Sigmoid colon (tissue), 7 donors: ENCODE measurements around the gene CA12. TPM values are rescaled to one million over a fixed set of nuclear protein-coding genes. Genes with fewer than 3 reads are reported as not detected.
A peak's percentile ranks its signal among the peaks of the same experiment; 100 is the strongest.

Source experiments
- DNase-seq: peaks from one replicate; pipeline ENCODE4 v3.0.0-alpha.2; 2019
- H3K27ac ChIP-seq, 4 donors: fragments of 200-600 bp; sonication (generic); one replicate each; pipeline ENCODE4 v1.5.1; 2016 to 2019; ENCODE audit warnings: mild to moderate bottlenecking in 1 of 4
- H3K27me3 ChIP-seq, 3 donors: fragments of 200-600 bp; sonication (generic); one replicate each; pipeline ENCODE4 v1.5.1; 2019; ENCODE audit warnings: mild to moderate bottlenecking in 1 of 3
- H3K36me3 ChIP-seq, 4 donors: fragments of 200-600 bp; sonication (generic); one replicate each; pipeline ENCODE4 v1.5.1; 2016 to 2019
- H3K4me1 ChIP-seq, 4 donors: fragments of 200-600 bp; sonication (generic); one replicate each; pipeline ENCODE4 v1.5.1; 2017 to 2019
- H3K4me3 ChIP-seq, 4 donors: fragments of 200-600 bp; sonication (generic); one replicate each; pipeline ENCODE4 v1.5.1; 2017 to 2019; ENCODE audit warnings: mild to moderate bottlenecking in 2 of 4, moderate library complexity in 1 of 4
- H3K9me3 ChIP-seq, 4 donors: fragments of 200-600 bp in 3 of 4; sonication (generic) in 3 of 4; one replicate each; pipeline versions ENCODE4 v1.5.1 to v1.6.1; 2013 to 2019
- EP300 ChIP-seq, 4 donors: sonication (generic); formaldehyde crosslinking; IDR thresholded peaks; one replicate each; pipeline ENCODE4 v1.6.1; 2017; ENCODE audit warnings: antibody characterized with exemption in 4 of 4
- POLR2A ChIP-seq, 2 donors: fragments of 450-650 bp; IDR thresholded peaks; one replicate each; pipeline ENCODE4 v1.6.1; 2016; ENCODE audit warnings: antibody characterized with exemption in 2 of 2, mild to moderate bottlenecking in 2 of 2, moderate library complexity in 2 of 2
- POLR2AphosphoS5 ChIP-seq, 4 donors: sonication (generic); formaldehyde crosslinking; IDR thresholded peaks; one replicate each; pipeline ENCODE4 v1.6.1; 2017; ENCODE audit warnings: antibody characterized with exemption in 4 of 4
- WGBS, 2 donors: extraction: QIAGEN DNeasy Blood & Tissue Kit; methylation state at CpG; one replicate each; pipeline ENCODE4 v1.1.7; 2013; 5-methylcytosine and 5-hydroxymethylcytosine counted together
- intact Hi-C: fragments of 100-400 bp; cut with DNase I; formaldehyde crosslinking; loops from one replicate; pipeline ENCODE4 v1.15.1; 2023
- polyA plus RNA-seq, 3 donors: library from polyadenylated mRNA; stranded (reverse); fragments of 200-250 nt; gene quantifications; one replicate each; pipeline ENCODE4 v1.2.3, GENCODE V29; 2013
- total RNA-seq, 4 donors: library from RNA; depleted of rRNA; stranded (reverse); fragments of >200 nt; gene quantifications; one replicate each; pipeline ENCODE4 v1.1.0, GENCODE V29; 2016
- TF ChIP-seq, protein P1 (sequence below), 4 experiments: fragments of 450-650 bp in 3 of 4; fragments of 200-600 bp in 1 of 4; IDR thresholded peaks; one replicate each; pipeline ENCODE4 v1.5.1; 2016 to 2019; ENCODE audit warnings: antibody characterized with exemption in 4 of 4, mild to moderate bottlenecking in 3 of 4, moderate library complexity in 2 of 4
- donor health status: healthy with polysubstance abuse.
- donor health status: Bipolar disorder and iron deficiency.
- donor health status: healthy.

CA12 gene
- total and polyA plus RNA-seq, 7 donors, result 0.14 to 76.2 (median 2.2) TPM

DNA sequence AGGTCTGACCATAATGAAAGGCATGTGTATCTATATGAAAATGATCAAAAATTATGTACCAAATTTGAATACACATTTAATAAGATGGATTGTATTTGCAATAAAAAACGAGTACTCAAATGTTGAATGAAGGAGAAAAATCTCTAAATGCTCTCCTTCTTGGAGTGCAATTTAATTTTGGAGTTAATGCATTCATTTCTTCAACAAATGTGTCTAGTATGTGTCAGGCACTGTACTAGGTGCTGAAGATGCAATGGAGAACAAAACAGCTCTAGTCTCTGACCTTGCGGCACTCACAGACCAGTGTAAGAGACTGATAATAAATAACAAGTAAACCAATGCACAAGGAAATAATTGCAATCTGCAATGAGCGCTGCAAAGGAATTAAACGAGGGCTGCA lies 28.8 kb downstream of the CA12 start:
- Histone ChIP-seq H3K27me3 (no peaks in the 10 kb centered on the region), H3K36me3 (no peaks in the 10 kb centered on the region), H3K9me3 (no peaks in the 10 kb centered on the region), H3K27ac (no peak overlapping the region), H3K4me3 (no peak overlapping the region), H3K4me1 (peaks cover 0 to 10% (median 7%) of the 10 kb centered on the region in 4 donors)
- DNase-seq, result no peak
- WGBS, 2 donors, result 69 to 82% methylated on average over 4 of the region's 4 CpGs
- intact Hi-C loops, result no loop called here
- TF ChIP-seq EP300 (IDR thresholded peaks at IDR 0.05), result no peak
- TF ChIP-seq, protein P1, sequence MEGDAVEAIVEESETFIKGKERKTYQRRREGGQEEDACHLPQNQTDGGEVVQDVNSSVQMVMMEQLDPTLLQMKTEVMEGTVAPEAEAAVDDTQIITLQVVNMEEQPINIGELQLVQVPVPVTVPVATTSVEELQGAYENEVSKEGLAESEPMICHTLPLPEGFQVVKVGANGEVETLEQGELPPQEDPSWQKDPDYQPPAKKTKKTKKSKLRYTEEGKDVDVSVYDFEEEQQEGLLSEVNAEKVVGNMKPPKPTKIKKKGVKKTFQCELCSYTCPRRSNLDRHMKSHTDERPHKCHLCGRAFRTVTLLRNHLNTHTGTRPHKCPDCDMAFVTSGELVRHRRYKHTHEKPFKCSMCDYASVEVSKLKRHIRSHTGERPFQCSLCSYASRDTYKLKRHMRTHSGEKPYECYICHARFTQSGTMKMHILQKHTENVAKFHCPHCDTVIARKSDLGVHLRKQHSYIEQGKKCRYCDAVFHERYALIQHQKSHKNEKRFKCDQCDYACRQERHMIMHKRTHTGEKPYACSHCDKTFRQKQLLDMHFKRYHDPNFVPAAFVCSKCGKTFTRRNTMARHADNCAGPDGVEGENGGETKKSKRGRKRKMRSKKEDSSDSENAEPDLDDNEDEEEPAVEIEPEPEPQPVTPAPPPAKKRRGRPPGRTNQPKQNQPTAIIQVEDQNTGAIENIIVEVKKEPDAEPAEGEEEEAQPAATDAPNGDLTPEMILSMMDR (IDR thresholded peaks at IDR 0.05), result no peak
- TF ChIP-seq POLR2A (IDR thresholded peaks at IDR 0.05), result no peak
- TF ChIP-seq POLR2AphosphoS5 (IDR thresholded peaks at IDR 0.05), result no peak

- H3K9me3 ChIP-seq, result no peaks in the 10 kb centered on the region
- H3K4me3 ChIP-seq, result no peak overlapping the region
- DNase-seq, result no peak
- peaks cover 0 to 10% (median 7%) of the 10 kb centered on the region in 4 donors for H3K4me1 ChIP-seq
- intact Hi-C loops, result no loop called here
- no peak overlapping the region for H3K27ac ChIP-seq
- TF ChIP-seq POLR2AphosphoS5 (IDR thresholded peaks at IDR 0.05) (no peak), POLR2A (IDR thresholded peaks at IDR 0.05) (no peak), EP300 (IDR thresholded peaks at IDR 0.05) (no peak)
- TF ChIP-seq, protein P1 (IDR thresholded peaks at IDR 0.05), result no peak
- no peaks in the 10 kb centered on the region for H3K27me3 ChIP-seq
- no peaks in the 10 kb centered on the region for H3K36me3 ChIP-seq
- WGBS, 2 donors, result 39 to 66% methylated on average over 4 of the region's 4 CpGs
These were observed 30.5 kb downstream of the CA12 start for GRCh38 chr15:63351170-63351569.

- H3K9me3 ChIP-seq, result no peaks in the 10 kb centered on the region
- H3K4me3 ChIP-seq, result no peak overlapping the region
- intact Hi-C loops, result no loop called here
- H3K36me3 ChIP-seq, result no peaks in the 10 kb centered on the region
- TF ChIP-seq EP300 (IDR thresholded peaks at IDR 0.05) (no peak), POLR2A (IDR thresholded peaks at IDR 0.05) (no peak), POLR2AphosphoS5 (IDR thresholded peaks at IDR 0.05) (no peak)
- TF ChIP-seq, protein P1 (IDR thresholded peaks at IDR 0.05), result no peak
- no peak for DNase-seq
- H3K27me3 ChIP-seq, result no peaks in the 10 kb centered on the region
- peak overlapping the region in 2 of 4 donors; percentile 4 to 17 for H3K27ac ChIP-seq
- H3K4me1 ChIP-seq, result peaks cover 0 to 10% (median 7%) of the 10 kb centered on the region in 4 donors
- WGBS, 2 donors, result 79 to 81% methylated on average over 5 of the region's 5 CpGs
These were observed 31.4 kb downstream of the CA12 start for GRCh38 chr15:63350178-63350621.

DNA sequence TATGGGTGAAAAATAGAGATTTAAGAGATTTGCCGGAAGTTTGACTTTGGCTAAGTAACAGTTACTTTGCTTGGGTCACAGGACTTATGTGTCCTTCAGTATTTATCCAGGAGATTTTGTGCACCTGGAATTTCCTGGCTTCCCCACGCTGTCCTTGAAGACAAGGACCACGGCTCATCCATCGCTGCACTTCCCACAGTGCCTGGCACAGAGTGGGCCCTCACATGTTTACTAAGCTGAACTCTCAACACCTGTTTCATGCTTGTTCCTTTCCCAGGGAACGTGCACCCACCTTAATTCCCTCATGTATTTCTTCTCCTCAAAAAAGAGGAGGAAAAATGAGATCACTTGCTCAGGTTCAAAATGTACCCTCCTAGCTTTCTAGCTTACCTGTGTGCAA lies 32.0 kb downstream of the CA12 start:
- intact Hi-C loops, result no loop called here
- H3K27me3 ChIP-seq, result no peaks in the 10 kb centered on the region
- H3K36me3 ChIP-seq, result no peaks in the 10 kb centered on the region
- no peak for DNase-seq
- peaks cover 0 to 10% (median 7%) of the 10 kb centered on the region in 4 donors for H3K4me1 ChIP-seq
- TF ChIP-seq EP300 (IDR thresholded peaks at IDR 0.05) (no peak), POLR2A (IDR thresholded peaks at IDR 0.05) (no peak), POLR2AphosphoS5 (IDR thresholded peaks at IDR 0.05) (no peak)
- TF ChIP-seq, protein P1 (IDR thresholded peaks at IDR 0.05), result no peak
- H3K27ac ChIP-seq, result peak overlapping the region in 1 of 4 donors; percentile 17
- no peaks in the 10 kb centered on the region for H3K9me3 ChIP-seq
- 94 to 95% methylated on average over 5 of the region's 5 CpGs for WGBS, 2 donors
- H3K4me3 ChIP-seq, result no peak overlapping the region

DNA sequence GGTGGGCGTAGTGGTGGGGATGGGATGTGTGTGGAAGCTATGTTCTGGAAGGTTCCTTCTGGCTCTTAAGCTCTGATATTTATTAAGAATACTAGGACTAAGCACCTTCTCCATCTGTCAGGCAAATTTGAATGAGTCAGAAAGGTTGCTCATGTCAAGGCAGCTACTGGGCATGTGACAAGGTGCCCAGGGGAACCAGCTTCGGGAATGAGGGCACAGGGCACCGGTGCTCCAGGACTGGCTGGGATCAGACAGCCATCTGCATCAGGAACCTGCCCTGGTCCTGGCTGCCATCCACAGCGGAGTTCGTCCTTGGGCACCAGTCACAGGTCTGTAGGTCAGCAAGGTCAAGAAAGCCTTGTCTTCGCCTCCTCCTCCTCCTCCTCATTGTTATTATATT lies 32.5 kb downstream of the CA12 start:
- H3K27me3 ChIP-seq, result no peaks in the 10 kb centered on the region
- no peak overlapping the region for H3K4me3 ChIP-seq
- H3K9me3 ChIP-seq, result no peaks in the 10 kb centered on the region
- DNase-seq, result no peak
- peaks cover 0 to 10% (median 7%) of the 10 kb centered on the region in 4 donors for H3K4me1 ChIP-seq
- intact Hi-C loops, result no loop called here
- WGBS, 2 donors, result 92 to 96% methylated on average over 6 of the region's 6 CpGs
- TF ChIP-seq POLR2A (IDR thresholded peaks at IDR 0.05) (no peak), EP300 (IDR thresholded peaks at IDR 0.05) (no peak), POLR2AphosphoS5 (IDR thresholded peaks at IDR 0.05) (no peak)
- TF ChIP-seq, protein P1 (IDR thresholded peaks at IDR 0.05), result no peak
- H3K27ac ChIP-seq, result peak overlapping the region in 2 of 4 donors; percentile 4 to 54
- H3K36me3 ChIP-seq, result no peaks in the 10 kb centered on the region
